Measurements from ENCODE around the gene DTL. TPM values are rescaled to one million over a fixed set of nuclear protein-coding genes. Genes with fewer than 3 reads are reported as not detected.

Gene DTL
- total RNA-seq, 1 donor from 2014 or later = 1.7 TPM

DNA sequence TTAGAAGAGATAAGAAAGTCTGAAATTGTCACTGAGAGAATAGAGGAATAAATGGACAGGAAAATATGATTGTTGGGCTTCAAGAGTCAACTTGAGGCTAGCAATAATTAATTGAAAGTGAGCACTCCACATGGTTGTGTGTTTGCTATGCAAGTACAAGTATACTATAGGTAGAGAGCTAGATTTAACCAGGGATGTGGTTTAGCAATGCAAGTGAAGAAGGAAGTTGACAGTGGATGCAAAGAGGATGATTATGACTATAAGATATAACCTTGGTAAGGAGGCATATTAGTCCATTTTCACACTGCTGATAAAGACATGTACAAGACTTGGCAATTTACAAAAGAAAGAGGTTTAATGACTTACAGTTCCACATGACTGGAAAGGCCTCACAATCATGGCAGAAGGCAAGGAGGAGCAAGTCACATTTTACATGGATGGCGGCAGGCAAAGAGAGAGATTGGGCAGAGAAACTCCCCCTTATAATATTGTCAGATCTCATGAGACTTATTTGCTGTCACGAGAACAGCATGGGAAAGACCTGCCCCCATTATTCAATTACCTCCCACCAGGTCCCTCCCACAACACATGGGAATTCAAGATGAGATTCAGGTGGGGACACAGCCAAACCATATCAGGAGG lies 47.3 kb downstream of the DTL start:
- peaks cover 4% of the 10 kb centered on the region for H3K4me1 ChIP-seq
- no peaks in the 10 kb centered on the region for H3K36me3 ChIP-seq
- TF ChIP-seq, protein P1, sequence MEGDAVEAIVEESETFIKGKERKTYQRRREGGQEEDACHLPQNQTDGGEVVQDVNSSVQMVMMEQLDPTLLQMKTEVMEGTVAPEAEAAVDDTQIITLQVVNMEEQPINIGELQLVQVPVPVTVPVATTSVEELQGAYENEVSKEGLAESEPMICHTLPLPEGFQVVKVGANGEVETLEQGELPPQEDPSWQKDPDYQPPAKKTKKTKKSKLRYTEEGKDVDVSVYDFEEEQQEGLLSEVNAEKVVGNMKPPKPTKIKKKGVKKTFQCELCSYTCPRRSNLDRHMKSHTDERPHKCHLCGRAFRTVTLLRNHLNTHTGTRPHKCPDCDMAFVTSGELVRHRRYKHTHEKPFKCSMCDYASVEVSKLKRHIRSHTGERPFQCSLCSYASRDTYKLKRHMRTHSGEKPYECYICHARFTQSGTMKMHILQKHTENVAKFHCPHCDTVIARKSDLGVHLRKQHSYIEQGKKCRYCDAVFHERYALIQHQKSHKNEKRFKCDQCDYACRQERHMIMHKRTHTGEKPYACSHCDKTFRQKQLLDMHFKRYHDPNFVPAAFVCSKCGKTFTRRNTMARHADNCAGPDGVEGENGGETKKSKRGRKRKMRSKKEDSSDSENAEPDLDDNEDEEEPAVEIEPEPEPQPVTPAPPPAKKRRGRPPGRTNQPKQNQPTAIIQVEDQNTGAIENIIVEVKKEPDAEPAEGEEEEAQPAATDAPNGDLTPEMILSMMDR (IDR thresholded peaks at IDR 0.05) = no peak
- ATAC-seq (no peak), DNase-seq (no peak)
- no peaks in the 10 kb centered on the region for H3K9me3 ChIP-seq
- H3K4me3 ChIP-seq = no peak overlapping the region
- H3K27ac ChIP-seq = no peak overlapping the region
- intact Hi-C loops (cut with DNase I) = no loop called here
- no peaks in the 10 kb centered on the region for H3K27me3 ChIP-seq

DNA sequence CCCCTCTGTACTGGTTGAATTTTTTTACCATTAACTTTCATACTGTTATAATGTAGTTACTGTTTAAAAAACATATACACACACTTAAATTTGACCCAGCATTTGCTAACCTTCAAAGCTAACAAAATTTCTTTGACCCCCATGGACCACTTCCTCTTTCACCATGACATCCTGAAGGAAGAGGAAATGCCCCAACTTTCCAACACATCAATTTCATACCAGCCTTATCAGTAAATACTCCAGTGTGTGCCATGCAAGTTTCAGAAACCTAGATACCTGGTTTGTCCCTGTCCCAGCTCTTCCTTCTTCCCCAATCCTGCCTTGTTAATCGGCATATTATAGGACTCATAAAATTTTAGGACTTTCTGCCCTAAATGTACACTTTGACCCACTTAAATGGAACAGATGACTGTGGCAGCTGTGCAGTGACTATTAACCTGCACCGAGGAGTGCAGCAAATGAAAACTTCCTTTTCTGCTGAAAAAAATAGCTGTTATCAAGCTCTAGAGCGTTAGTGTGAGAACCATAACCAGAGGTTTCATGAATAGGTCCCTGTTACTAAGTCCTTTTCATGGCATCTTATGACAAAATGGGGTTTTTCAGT lies 54.1 kb downstream of the DTL start:
- no peaks in the 10 kb centered on the region for H3K36me3 ChIP-seq
- peaks cover 21% of the 10 kb centered on the region for H3K4me1 ChIP-seq
- no peaks in the 10 kb centered on the region for H3K9me3 ChIP-seq
- H3K27ac ChIP-seq = no peak overlapping the region
- TF ChIP-seq, protein P1 (IDR thresholded peaks at IDR 0.05) = no peak
- intact Hi-C loops (cut with DNase I) = no loop called here
- H3K27me3 ChIP-seq = no peaks in the 10 kb centered on the region
- no peak for ATAC-seq
- no peak for DNase-seq
- no peak overlapping the region for H3K4me3 ChIP-seq

DNA sequence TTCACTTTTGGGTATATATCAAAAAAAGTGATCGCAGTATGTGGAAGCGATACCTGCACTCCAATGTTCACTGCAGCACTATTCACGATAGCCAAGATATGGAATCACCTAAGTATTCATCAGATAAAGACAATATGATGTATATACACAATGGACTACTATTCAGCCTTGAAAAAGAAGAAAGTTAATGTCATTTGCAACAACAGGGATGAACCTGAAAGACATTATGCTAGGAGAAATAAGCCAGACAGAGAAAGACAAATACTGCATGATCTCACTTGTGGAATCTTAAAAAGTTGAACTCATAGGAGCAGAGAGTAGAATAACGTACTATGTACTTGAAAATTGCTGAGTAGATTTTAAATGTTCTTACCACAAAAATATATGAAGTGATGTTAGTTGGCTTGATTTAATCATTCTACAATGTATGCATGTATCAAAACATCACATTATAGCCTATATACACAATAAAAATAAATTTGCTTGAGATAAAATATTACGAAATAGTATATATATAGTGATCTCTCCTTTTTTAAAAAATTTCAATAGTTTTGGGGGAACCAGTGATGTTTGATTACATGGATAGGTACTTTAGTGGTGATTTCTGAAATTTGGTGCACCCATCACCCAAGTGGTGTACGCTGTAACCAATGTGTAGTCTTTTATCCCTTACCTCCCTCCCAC lies 56.0 kb downstream of the DTL start:
- ATAC-seq (no peak), DNase-seq (no peak)
- Histone ChIP-seq H3K9me3 (no peaks in the 10 kb centered on the region), H3K27me3 (no peaks in the 10 kb centered on the region), H3K4me1 (peaks cover 21% of the 10 kb centered on the region), H3K4me3 (no peak overlapping the region), H3K36me3 (no peaks in the 10 kb centered on the region), H3K27ac (no peak overlapping the region)
- TF ChIP-seq, protein P1 (IDR thresholded peaks at IDR 0.05) = no peak
- intact Hi-C loops (cut with DNase I) = no loop called here

DNA sequence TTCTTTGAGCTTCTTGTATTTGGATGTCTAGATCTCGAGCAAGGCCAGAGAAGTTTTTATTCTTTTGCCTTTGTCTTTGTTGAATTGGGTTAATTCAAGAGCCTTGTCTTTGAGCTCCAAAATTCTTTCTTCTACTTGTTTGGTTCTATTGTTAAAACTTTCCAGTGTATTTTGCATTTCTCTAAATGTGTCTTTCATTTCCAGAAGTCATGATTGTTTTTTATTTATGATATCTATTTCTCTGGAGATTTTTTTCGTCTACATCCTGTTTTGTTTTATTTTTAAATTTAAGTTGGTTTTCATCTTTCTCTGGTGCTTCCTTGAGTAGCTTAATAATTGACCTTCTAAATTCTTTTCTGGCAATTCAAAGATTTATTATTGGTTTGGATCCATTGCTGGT lies 61.8 kb downstream of the DTL start:
- Histone ChIP-seq H3K27ac (no peak overlapping the region), H3K4me3 (no peak overlapping the region), H3K9me3 (no peaks in the 10 kb centered on the region), H3K27me3 (no peaks in the 10 kb centered on the region), H3K4me1 (no peaks in the 10 kb centered on the region), H3K36me3 (no peaks in the 10 kb centered on the region)
- TF ChIP-seq, protein P1 (IDR thresholded peaks at IDR 0.05) = no peak
- ATAC-seq = no peak
- no peak for DNase-seq
- intact Hi-C loops (cut with DNase I) = no loop called here

DNA sequence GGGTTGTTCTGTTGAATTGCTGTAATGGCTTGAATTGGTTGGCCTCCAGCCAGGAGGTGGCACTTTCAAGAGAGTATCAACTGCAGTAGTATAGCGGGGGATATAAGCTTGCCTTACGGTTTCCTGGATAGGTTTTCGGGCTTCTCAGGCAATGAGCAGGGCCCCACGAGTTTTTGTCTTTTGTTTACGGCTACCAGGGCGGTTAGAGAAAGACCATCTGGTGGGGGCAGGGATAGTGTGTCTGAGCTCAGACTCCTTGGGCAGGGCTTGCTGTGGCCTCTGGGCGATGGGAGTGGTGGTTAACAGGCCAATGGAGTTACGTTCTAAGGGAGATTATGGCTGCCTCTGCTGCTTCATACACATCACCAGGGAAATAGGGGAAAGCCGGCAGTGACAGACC lies 62.8 kb downstream of the DTL start:
- TF ChIP-seq, protein P1 (IDR thresholded peaks at IDR 0.05) = no peak
- H3K4me3 ChIP-seq = no peak overlapping the region
- H3K27ac ChIP-seq = no peak overlapping the region
- H3K9me3 ChIP-seq = no peaks in the 10 kb centered on the region
- intact Hi-C loops (cut with DNase I) = no loop called here
- H3K27me3 ChIP-seq = no peaks in the 10 kb centered on the region
- H3K36me3 ChIP-seq = no peaks in the 10 kb centered on the region
- DNase-seq (no peak), ATAC-seq (no peak)
- H3K4me1 ChIP-seq = no peaks in the 10 kb centered on the region
